CD4-positive, alpha-beta T cell (primary cell): ENCODE data around the gene CLCF1. TPM values are rescaled to one million over a fixed set of nuclear protein-coding genes. Genes with fewer than 3 reads are reported as not detected.

Source experiments
- ATAC-seq: fragments of 200-7000 bp; cut with Tn5 transposase; one replicate; pipeline ENCODE4 v1.10.0; 2022; ENCODE audit warnings: mild to moderate bottlenecking; ENCODE audit not compliant: poor library complexity
- CTCF ChIA-PET: fragments of 350-600 bp; sonication (Branson Sonifier 250); formaldehyde crosslinking; loops from one replicate; lab custom pipeline; 2021; ENCODE audit warnings: antibody characterized with exemption, inconsistent platforms; lab: Charles Lee
- POLR2A ChIA-PET: fragments of 350-600 bp; sonication (Branson Sonifier 250); formaldehyde crosslinking; loops from one replicate; lab custom pipeline; 2021; ENCODE audit warnings: antibody characterized with exemption, inconsistent platforms; lab: Charles Lee
- DNase-seq, 14 experiments: peaks; one replicate each; pipeline ENCODE4 v3.0.0-alpha.2; 2013 to 2020; ENCODE audit warnings: mixed read lengths in 2 of 14
- H3K27ac ChIP-seq, 2 donors: one replicate each; pipeline versions ENCODE4 v1.5.1 to v1.7.0; 2013; ENCODE audit warnings: low read length in 2 of 2, low read depth in 1 of 2, mild to moderate bottlenecking in 1 of 2
- H3K27me3 ChIP-seq, 2 experiments: 1 replicate in 1 of 2; 2 replicates in 1 of 2; pipeline versions ENCODE4 v1.6.1 to v1.7.0; 2013; ENCODE audit warnings: low read length in 2 of 2, control low read depth in 1 of 2, mild to moderate bottlenecking in 1 of 2, moderate library complexity in 1 of 2; ENCODE audit not compliant: insufficient read depth in 2 of 2, control insufficient read depth in 1 of 2
- H3K36me3 ChIP-seq: one replicate; pipeline ENCODE4 v1.6.1; 2013; ENCODE audit warnings: low read length, control low read depth; ENCODE audit not compliant: insufficient read depth
- H3K4me1 ChIP-seq: one replicate; pipeline ENCODE4 v1.6.1; 2013; ENCODE audit warnings: low read length, control low read depth; ENCODE audit not compliant: insufficient read depth
- H3K4me3 ChIP-seq: one replicate; pipeline ENCODE4 v1.5.1; 2013; ENCODE audit warnings: mild to moderate bottlenecking, low read length, moderate library complexity
- H3K9me3 ChIP-seq, 2 experiments: 1 replicate in 1 of 2; 2 replicates in 1 of 2; pipeline versions ENCODE4 v1.6.1 to v1.7.0; 2013; ENCODE audit warnings: low read length in 2 of 2, mild to moderate bottlenecking in 2 of 2, control low read depth in 1 of 2, moderate library complexity in 1 of 2; ENCODE audit not compliant: control insufficient read depth in 1 of 2, insufficient read depth in 1 of 2
- H3K27ac Mint-ChIP-seq: one replicate; pipeline ENCODE4 v1.8.0; 2020; ENCODE audit warnings: mixed read lengths
- H3K27me3 Mint-ChIP-seq: one replicate; pipeline ENCODE4 v1.8.0; 2021; ENCODE audit warnings: mixed read lengths
- H3K36me3 Mint-ChIP-seq: one replicate; pipeline ENCODE4 v1.8.0; 2021; ENCODE audit warnings: low read depth, mixed read lengths
- H3K4me1 Mint-ChIP-seq: one replicate; pipeline ENCODE4 v1.8.0; 2021; ENCODE audit warnings: low read depth, mixed read lengths
- H3K4me3 Mint-ChIP-seq: one replicate; pipeline ENCODE4 v1.8.0; 2020; ENCODE audit warnings: mild to moderate bottlenecking, mixed read lengths
- H3K9me3 Mint-ChIP-seq: one replicate; pipeline ENCODE4 v1.8.0; 2020; ENCODE audit warnings: mixed read lengths
- intact Hi-C, 2 experiments: fragments of 100-400 bp; cut with DNase I in 1 of 2; cut with micrococcal nuclease in 1 of 2; formaldehyde crosslinking; loops; one replicate each; pipeline versions ENCODE4 v1.15.1 to v1.9.0; 2023 to 2025; cut with DNase I, micrococcal nuclease
- total RNA-seq, 174 experiments: library from RNA in 2 of 174; stranded (reverse) in 2 of 174; gene quantifications; one replicate each; pipeline ENCODE4 v1.2.3 and lab custom pipeline; 2021 to 2026
- TF ChIP-seq, protein P1 (sequence below): fragments of 200-600 bp; IDR thresholded peaks from one replicate; pipeline ENCODE4 v1.8.0; 2022; ENCODE audit warnings: antibody characterized with exemption, mild to moderate bottlenecking

The CLCF1 gene
- total RNA-seq, 2 experiments from 2014 or later: 6.0 to 6.9 TPM

DNA sequence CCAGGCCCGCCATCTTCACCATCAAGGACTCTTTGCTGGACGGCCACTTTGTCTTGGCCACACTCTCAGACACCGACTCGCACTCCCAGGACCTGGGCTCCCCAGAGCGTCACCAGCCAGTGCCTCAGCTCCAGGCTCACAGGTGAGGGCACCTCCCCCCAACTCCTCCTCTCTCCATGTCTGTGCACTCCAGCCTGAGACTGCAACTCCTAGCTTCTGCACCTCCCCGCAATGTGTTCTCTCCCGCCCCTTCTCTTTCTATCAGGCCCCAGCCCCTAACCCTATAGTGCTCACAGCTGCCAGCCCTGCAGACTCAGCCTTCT lies 22.8 kb upstream of the CLCF1 start:
- no peak overlapping the region for H3K4me3 ChIP-seq
- no peak for DNase-seq
- intact Hi-C loops: loop anchor here in 1 of 2 experiments (10.0 kb wide), 1 partner anchor 209 kb away; the partner anchor contains the start of gene NDUFV1
- peaks cover 72% of the 10 kb centered on the region for H3K4me1 ChIP-seq
- peaks cover 35% of the 10 kb centered on the region for H3K36me3 Mint-ChIP-seq
- ChIA-PET POLR2A (interaction anchor here (0.8 to 3.1 kb wide), 8 partner anchors 13 to 87 kb away, joined by 3 to 22 read pairs (median 4); partner anchors contain the start of genes AIP, PTPRCAP and RPS6KB2), CTCF (interaction anchor here (0.8 to 1.5 kb wide), 2 partner anchors 9 to 13 kb away, joined by 3 read pairs; no protein-coding TSS in a partner anchor)
- no peak overlapping the region for H3K27ac Mint-ChIP-seq
- ATAC-seq: no peak
- no peaks in the 10 kb centered on the region for H3K27me3 Mint-ChIP-seq
- peak overlapping the region; percentile 0 for H3K4me3 Mint-ChIP-seq
- TF ChIP-seq, protein P1, sequence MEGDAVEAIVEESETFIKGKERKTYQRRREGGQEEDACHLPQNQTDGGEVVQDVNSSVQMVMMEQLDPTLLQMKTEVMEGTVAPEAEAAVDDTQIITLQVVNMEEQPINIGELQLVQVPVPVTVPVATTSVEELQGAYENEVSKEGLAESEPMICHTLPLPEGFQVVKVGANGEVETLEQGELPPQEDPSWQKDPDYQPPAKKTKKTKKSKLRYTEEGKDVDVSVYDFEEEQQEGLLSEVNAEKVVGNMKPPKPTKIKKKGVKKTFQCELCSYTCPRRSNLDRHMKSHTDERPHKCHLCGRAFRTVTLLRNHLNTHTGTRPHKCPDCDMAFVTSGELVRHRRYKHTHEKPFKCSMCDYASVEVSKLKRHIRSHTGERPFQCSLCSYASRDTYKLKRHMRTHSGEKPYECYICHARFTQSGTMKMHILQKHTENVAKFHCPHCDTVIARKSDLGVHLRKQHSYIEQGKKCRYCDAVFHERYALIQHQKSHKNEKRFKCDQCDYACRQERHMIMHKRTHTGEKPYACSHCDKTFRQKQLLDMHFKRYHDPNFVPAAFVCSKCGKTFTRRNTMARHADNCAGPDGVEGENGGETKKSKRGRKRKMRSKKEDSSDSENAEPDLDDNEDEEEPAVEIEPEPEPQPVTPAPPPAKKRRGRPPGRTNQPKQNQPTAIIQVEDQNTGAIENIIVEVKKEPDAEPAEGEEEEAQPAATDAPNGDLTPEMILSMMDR: no peak
- peaks cover 0 to 3% of the 10 kb centered on the region in 2 experiments for H3K27me3 ChIP-seq
- H3K4me1 Mint-ChIP-seq: peaks cover 45% of the 10 kb centered on the region
- H3K27ac ChIP-seq: peak overlapping the region; percentile 55 to 61
- H3K9me3 Mint-ChIP-seq: no peaks in the 10 kb centered on the region
- H3K9me3 ChIP-seq: peaks cover 0 to 5% of the 10 kb centered on the region in 2 experiments
- peaks cover 57% of the 10 kb centered on the region for H3K36me3 ChIP-seq

DNA sequence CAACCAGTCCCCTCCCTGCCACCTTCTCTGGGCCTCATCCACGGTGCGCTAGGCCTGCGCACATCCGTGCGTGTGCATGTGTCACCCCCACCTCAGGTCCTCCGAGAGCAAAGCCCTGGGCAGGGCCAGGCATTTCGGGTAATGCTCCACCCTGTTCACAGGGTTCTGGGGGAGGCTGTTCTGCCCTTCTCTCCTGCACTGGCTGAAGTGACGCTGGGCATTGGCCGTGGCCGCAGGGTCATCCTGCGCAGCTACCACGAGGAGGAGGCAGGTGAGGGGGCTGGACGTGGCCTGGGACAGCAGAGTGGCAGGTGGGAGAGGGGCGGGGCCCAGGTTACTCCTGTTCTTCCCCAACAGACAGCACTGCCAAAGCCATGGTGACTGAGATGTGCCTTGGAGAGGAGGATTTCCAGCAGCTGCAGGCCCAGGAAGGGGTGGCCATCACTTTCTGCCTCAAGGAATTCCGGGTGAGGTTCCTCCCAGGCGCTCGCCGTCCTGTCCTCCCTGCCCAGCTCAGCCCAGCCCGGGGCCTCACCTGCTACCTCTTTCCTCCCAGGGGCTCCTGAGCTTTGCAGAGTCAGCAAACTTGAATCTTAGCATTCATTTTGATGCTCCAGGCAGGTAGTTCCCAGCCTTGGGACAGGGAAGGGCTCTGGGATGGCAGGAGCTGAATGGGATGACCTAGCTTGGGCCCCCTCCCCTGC lies 22.3 kb upstream of the CLCF1 start:
- peak overlapping the region; percentile 45 for H3K4me3 Mint-ChIP-seq
- H3K9me3 Mint-ChIP-seq: no peaks in the 10 kb centered on the region
- ChIA-PET POLR2A (interaction anchor here (0.8 to 3.1 kb wide), 7 partner anchors 13 to 45 kb away, joined by 3 to 22 read pairs (median 5); partner anchors contain the start of genes PTPRCAP and RPS6KB2), CTCF (interaction anchor here (0.8 to 1.5 kb wide), 2 partner anchors 8 to 13 kb away, joined by 3 read pairs; no protein-coding TSS in a partner anchor)
- H3K4me1 ChIP-seq: peaks cover 72% of the 10 kb centered on the region
- peaks cover 0 to 3% of the 10 kb centered on the region in 2 experiments for H3K27me3 ChIP-seq
- H3K4me3 ChIP-seq: no peak overlapping the region
- TF ChIP-seq, protein P1: no peak
- peak in 1 of 14 experiments; percentile 33 for DNase-seq
- H3K9me3 ChIP-seq: peaks cover 0 to 5% of the 10 kb centered on the region in 2 experiments
- intact Hi-C loops: loop anchor here in 1 of 2 experiments (10.0 kb wide), 1 partner anchor 209 kb away; the partner anchor contains the start of gene NDUFV1
- peaks cover 33% of the 10 kb centered on the region for H3K36me3 Mint-ChIP-seq
- ATAC-seq: no peak
- peak overlapping the region in 1 of 2 donors; percentile 55 for H3K27ac ChIP-seq
- peaks cover 57% of the 10 kb centered on the region for H3K36me3 ChIP-seq
- no peak overlapping the region for H3K27ac Mint-ChIP-seq
- H3K27me3 Mint-ChIP-seq: no peaks in the 10 kb centered on the region
- H3K4me1 Mint-ChIP-seq: peaks cover 49% of the 10 kb centered on the region

DNA sequence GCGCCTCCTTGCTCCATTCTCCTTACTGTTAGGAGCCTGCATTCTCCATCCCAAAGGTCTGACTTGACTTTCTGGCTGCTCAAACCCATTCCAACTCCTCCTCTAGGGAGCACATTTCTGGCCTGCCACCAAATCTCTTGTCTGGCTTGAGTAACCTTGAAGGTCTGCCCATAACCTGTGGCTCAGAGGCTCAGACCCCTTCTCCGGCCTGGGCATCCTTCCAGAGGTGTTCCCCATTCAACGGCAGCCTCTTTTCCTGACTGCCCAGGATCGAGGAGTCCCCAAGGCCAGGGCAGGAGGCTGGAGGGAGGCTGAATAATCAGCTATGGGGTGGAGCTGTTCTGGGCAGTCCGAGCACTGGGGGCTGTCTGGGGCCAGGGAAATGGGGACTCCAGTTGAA lies 20.6 kb upstream of the CLCF1 start:
- Mint-ChIP-seq H3K9me3 (no peaks in the 10 kb centered on the region), H3K4me3 (peak overlapping the region; percentile 81), H3K27ac (no peak overlapping the region), H3K36me3 (peaks cover 26% of the 10 kb centered on the region), H3K27me3 (no peaks in the 10 kb centered on the region), H3K4me1 (peaks cover 51% of the 10 kb centered on the region)
- intact Hi-C loops: loop anchor here in 1 of 2 experiments (10.0 kb wide), 1 partner anchor 211 kb away; the partner anchor contains the start of gene NDUFV1
- TF ChIP-seq, protein P1: no peak
- no peak overlapping the region for H3K27ac ChIP-seq
- no peak overlapping the region for H3K4me3 ChIP-seq
- ATAC-seq (no peak), DNase-seq (no peak)
- CTCF ChIA-PET: interaction anchor here (0.7 to 1.3 kb wide), 2 partner anchors 7 to 41 kb away, joined by 3 to 4 read pairs; partner anchors contain the start of genes POLD4 and PPP1CA
- H3K36me3 ChIP-seq: peaks cover 42% of the 10 kb centered on the region
- peaks cover 0 to 3% of the 10 kb centered on the region in 2 experiments for H3K27me3 ChIP-seq
- POLR2A ChIA-PET: interaction anchor here (0.6 to 1.1 kb wide), 2 partner anchors 15 to 75 kb away, joined by 3 to 6 read pairs; partner anchors contain the start of gene TMEM134
- H3K4me1 ChIP-seq: peaks cover 67% of the 10 kb centered on the region
- H3K9me3 ChIP-seq: peaks cover 0 to 5% of the 10 kb centered on the region in 2 experiments
